ENCODE measurements around the gene RAB3GAP1.

Gene RAB3GAP1

DNA sequence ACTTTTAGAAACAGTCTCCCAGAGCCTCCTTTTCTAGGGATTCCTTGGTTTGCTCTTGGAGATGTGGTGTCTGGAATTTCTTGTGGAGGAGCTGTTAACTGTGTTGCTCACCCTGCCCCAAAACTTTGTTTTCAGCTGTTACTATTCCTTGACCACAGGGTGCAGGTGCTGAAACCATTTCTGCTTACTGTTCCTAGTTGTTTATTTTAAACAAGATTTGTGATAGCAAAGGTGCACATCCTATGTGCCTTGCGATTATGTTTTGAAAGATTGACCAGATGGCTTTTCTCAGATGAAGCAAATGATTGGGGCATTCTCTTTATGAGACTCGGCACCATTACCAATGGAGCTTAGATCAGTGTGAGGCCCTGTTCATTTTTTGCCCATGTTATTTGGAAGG lies 111.2 kb downstream of the RAB3GAP1 start:
- peaks cover 75% of the 10 kb centered on the region for H3K36me3 ChIP-seq
- H3K27ac ChIP-seq = no peak overlapping the region
- DNase-seq = no peak
- no peak overlapping the region for H3K4me3 ChIP-seq (ENCODE audit: low read depth, low read length)
- no peaks in the 10 kb centered on the region for H3K9me3 ChIP-seq (ENCODE audit: severe bottlenecking)
- TF ChIP-seq, protein P1, sequence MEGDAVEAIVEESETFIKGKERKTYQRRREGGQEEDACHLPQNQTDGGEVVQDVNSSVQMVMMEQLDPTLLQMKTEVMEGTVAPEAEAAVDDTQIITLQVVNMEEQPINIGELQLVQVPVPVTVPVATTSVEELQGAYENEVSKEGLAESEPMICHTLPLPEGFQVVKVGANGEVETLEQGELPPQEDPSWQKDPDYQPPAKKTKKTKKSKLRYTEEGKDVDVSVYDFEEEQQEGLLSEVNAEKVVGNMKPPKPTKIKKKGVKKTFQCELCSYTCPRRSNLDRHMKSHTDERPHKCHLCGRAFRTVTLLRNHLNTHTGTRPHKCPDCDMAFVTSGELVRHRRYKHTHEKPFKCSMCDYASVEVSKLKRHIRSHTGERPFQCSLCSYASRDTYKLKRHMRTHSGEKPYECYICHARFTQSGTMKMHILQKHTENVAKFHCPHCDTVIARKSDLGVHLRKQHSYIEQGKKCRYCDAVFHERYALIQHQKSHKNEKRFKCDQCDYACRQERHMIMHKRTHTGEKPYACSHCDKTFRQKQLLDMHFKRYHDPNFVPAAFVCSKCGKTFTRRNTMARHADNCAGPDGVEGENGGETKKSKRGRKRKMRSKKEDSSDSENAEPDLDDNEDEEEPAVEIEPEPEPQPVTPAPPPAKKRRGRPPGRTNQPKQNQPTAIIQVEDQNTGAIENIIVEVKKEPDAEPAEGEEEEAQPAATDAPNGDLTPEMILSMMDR (IDR thresholded peaks at IDR 0.05; ENCODE audit: low read depth, low read length) = no peak
- no peaks in the 10 kb centered on the region for H3K27me3 ChIP-seq (ENCODE audit: insufficient read depth, low read depth, severe bottlenecking)

DNA sequence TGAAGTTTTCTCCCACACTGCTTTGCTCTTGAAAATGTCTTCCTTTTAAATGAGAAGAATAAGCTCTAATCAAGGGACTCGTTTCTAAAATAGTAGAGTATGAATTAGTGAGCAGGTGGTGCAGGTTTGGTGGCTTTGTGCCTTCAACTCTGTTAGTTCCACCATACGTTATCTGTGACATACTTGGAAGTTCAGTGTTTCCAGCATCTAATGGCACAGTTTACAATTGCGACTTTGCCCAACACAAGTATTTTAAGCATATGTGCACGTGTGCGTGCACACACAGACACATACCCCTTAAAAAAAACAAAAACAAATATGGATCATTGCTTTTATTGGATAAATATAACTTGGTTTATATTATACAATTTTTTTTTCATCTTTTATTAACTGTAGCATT lies 111.8 kb downstream of the RAB3GAP1 start:
- H3K27ac ChIP-seq = no peak overlapping the region
- peaks cover 75% of the 10 kb centered on the region for H3K36me3 ChIP-seq
- no peak for DNase-seq
- TF ChIP-seq, protein P1 (IDR thresholded peaks at IDR 0.05; ENCODE audit: low read depth, low read length) = no peak
- H3K4me3 ChIP-seq (ENCODE audit: low read depth, low read length) = no peak overlapping the region
- H3K27me3 ChIP-seq (ENCODE audit: insufficient read depth, low read depth, severe bottlenecking) = no peaks in the 10 kb centered on the region
- H3K9me3 ChIP-seq (ENCODE audit: severe bottlenecking) = no peaks in the 10 kb centered on the region

- H3K27ac ChIP-seq = no peak overlapping the region
- H3K4me3 ChIP-seq (ENCODE audit: low read depth, low read length) = no peak overlapping the region
- no peaks in the 10 kb centered on the region for H3K9me3 ChIP-seq (ENCODE audit: severe bottlenecking)
- DNase-seq = no peak
- no peaks in the 10 kb centered on the region for H3K27me3 ChIP-seq (ENCODE audit: insufficient read depth, low read depth, severe bottlenecking)
- TF ChIP-seq, protein P1 (IDR thresholded peaks at IDR 0.05; ENCODE audit: low read depth, low read length) = no peak
- peaks cover 75% of the 10 kb centered on the region for H3K36me3 ChIP-seq
Observed at GRCh38 chr2:135164431-135164830, 112.3 kb downstream of the RAB3GAP1 start.

GRCh38 chr2:135167273-135167672 lies 115.2 kb downstream of the RAB3GAP1 start:
- no peak overlapping the region for H3K27ac ChIP-seq
- no peaks in the 10 kb centered on the region for H3K9me3 ChIP-seq (ENCODE audit: severe bottlenecking)
- TF ChIP-seq, protein P1 (IDR thresholded peaks at IDR 0.05; ENCODE audit: low read depth, low read length) = no peak
- no peak for DNase-seq
- H3K27me3 ChIP-seq (ENCODE audit: insufficient read depth, low read depth, severe bottlenecking) = no peaks in the 10 kb centered on the region
- no peak overlapping the region for H3K4me3 ChIP-seq (ENCODE audit: low read depth, low read length)
- peaks cover 73% of the 10 kb centered on the region for H3K36me3 ChIP-seq

DNA sequence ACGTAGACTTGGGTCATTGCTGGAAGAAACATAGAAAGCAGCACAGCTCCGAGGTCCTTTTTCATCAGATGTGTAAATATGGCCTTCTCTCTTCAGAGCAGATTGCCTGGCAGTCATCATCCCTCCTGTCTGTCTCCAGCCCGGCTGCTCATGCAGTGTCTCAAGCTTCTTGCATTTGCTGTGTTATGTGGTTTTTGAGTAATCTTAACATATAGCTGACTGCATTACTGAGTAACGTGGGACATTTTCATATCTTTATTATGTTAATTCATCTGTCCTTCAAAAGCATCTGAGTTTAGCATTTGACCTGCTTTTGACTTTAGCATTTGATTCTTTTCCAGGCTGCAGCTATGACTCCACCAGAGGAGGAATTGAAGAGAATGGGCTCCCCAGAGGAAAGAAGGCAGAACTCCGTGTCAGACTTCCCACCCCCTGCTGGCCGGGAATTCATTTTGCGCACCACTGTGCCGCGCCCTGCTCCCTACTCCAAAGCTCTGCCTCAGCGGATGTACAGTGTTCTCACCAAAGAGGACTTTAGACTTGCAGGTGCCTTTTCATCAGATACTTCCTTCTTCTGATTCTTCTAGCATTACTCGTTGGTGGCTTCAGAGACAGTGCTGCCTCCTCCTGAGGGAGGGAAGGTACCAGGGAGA lies 116.2 kb downstream of the RAB3GAP1 start:
- Histone ChIP-seq H3K4me3 (ENCODE audit: low read depth, low read length) (no peak overlapping the region), H3K9me3 (ENCODE audit: severe bottlenecking) (no peaks in the 10 kb centered on the region), H3K36me3 (peaks cover 67% of the 10 kb centered on the region), H3K27ac (no peak overlapping the region), H3K27me3 (ENCODE audit: insufficient read depth, low read depth, severe bottlenecking) (no peaks in the 10 kb centered on the region)
- TF ChIP-seq, protein P1 (IDR thresholded peaks at IDR 0.05; ENCODE audit: low read depth, low read length) = 0 out of 2 replicates have a peak, but pooled peaks have one; percentile 9
- DNase-seq = no peak
